ENCODE data around the gene SERINC5.

SERINC5 gene

DNA sequence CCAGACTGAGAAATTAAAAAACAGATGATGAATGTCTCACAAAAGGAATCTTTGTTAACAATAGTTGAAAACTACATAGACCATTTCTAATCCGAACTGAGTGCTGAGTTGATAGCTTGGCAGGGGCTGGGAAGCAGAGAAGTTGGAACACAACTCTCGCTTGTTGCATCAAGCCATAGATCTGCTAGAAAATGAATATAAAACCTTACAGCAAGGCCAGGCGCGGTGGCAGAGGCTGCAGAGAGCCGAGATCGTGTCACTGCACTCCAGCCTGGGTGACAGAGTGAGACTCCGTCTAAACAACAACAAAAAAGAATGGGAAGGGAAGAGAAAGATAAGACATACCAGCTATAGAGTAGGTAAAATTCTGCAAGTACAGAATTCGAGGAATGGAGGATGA, 35.9 kb upstream of the SERINC5 start:
- TF ChIP-seq, protein P1, sequence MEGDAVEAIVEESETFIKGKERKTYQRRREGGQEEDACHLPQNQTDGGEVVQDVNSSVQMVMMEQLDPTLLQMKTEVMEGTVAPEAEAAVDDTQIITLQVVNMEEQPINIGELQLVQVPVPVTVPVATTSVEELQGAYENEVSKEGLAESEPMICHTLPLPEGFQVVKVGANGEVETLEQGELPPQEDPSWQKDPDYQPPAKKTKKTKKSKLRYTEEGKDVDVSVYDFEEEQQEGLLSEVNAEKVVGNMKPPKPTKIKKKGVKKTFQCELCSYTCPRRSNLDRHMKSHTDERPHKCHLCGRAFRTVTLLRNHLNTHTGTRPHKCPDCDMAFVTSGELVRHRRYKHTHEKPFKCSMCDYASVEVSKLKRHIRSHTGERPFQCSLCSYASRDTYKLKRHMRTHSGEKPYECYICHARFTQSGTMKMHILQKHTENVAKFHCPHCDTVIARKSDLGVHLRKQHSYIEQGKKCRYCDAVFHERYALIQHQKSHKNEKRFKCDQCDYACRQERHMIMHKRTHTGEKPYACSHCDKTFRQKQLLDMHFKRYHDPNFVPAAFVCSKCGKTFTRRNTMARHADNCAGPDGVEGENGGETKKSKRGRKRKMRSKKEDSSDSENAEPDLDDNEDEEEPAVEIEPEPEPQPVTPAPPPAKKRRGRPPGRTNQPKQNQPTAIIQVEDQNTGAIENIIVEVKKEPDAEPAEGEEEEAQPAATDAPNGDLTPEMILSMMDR (IDR thresholded peaks at IDR 0.05; ENCODE audit: low read depth, low read length, missing control alignments) = no peak
- in situ Hi-C loops (cut with HindIII; ENCODE audit: low sequenced_read_pairs) = no loop called here
- H3K4me3 ChIP-seq (ENCODE audit: low read depth, low read length) = no peak overlapping the region
- DNase-seq (ENCODE audit: low read depth) = no peak

DNA sequence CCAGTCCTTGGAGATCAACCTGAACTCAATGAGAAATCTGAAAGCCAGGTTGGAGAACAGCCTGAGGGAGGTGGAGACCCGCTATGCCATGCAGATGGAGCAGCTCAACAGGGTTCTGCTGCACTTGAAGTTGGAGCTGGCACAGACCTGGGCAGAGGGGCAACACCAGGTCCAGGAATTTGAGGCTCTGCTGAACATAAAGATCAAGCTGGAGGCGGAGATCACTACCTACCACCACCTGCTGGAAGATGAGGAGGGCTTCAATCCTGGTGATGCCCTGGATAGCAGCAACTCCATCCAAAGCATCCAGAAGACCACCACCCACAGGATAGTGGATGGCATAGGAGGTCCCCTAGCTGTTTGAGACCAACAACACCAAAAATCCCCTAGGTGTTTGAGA, 33.5 kb upstream of the SERINC5 start:
- DNase-seq (ENCODE audit: low read depth) = no peak
- TF ChIP-seq, protein P1 (IDR thresholded peaks at IDR 0.05; ENCODE audit: low read depth, low read length, missing control alignments) = no peak
- H3K4me3 ChIP-seq (ENCODE audit: low read depth, low read length) = no peak overlapping the region
- in situ Hi-C loops (cut with HindIII; ENCODE audit: low sequenced_read_pairs) = no loop called here

DNA sequence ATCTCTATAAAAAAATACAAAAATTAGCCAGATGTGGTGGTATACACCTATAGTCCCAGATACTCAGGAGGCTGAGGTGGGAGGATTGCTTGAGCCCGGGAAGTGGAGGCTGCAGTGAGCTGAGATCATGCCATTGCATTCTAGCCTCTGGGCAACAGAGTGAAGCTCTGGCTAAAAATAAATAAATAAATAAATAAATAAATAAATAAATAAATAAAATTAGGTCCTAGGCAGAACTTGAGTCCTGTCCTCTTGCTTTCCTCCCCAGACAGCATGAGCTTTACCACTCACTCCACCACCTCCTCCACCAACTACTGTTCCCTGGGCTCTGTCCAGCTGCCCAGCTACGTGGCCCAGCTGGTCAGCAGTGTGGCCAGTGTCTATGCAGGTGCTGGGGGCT, 32.3 kb upstream of the SERINC5 start:
- no peak overlapping the region for H3K4me3 ChIP-seq (ENCODE audit: low read depth, low read length)
- TF ChIP-seq, protein P1 (IDR thresholded peaks at IDR 0.05; ENCODE audit: low read depth, low read length, missing control alignments) = no peak
- in situ Hi-C loops (cut with HindIII; ENCODE audit: low sequenced_read_pairs) = no loop called here
- no peak for DNase-seq (ENCODE audit: low read depth)

DNA sequence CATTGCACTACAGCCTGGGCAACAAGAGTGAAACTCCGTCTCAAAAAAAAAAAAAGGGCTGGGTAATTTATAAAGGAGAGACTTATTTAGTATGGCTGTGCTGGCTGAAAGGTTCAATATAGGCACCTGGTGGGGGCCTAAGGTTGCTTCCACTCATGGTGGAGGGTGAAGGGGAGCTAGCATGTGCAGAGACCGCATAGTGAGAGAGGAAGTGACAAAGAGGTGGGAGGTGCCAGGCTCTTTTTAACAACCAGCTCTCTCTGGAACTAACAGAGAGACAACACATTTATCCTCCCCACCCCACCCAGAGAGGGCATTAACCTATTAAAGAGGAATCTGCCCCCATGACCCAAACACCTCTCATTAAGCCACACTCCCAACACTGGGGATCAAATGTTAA, 28.9 kb upstream of the SERINC5 start:
- no peak overlapping the region for H3K4me3 ChIP-seq (ENCODE audit: low read depth, low read length)
- DNase-seq (ENCODE audit: low read depth) = no peak
- in situ Hi-C loops (cut with HindIII; ENCODE audit: low sequenced_read_pairs) = no loop called here
- TF ChIP-seq, protein P1 (IDR thresholded peaks at IDR 0.05; ENCODE audit: low read depth, low read length, missing control alignments) = no peak

DNA sequence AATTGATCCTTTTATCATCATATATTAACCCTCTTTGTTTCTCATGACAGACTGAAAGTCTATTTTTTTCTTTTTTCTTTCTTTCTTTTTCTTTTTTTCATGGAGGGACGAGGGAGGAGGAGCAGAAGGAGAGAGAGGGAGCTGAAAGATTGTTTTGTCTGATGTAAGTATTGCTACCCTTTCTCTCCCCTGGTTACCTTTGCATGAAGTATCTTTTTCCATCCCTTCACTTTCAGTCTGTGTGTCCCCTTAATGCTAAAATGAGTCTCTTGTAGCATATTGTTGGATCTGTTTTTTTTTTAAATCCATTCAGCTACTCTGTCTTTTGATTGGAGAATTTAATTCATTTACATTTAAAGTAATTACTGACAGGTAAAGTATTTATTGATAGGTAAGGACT, 27.5 kb upstream of the SERINC5 start:
- DNase-seq (ENCODE audit: low read depth) = no peak
- TF ChIP-seq, protein P1 (IDR thresholded peaks at IDR 0.05; ENCODE audit: low read depth, low read length, missing control alignments) = no peak
- H3K4me3 ChIP-seq (ENCODE audit: low read depth, low read length) = no peak overlapping the region
- in situ Hi-C loops (cut with HindIII; ENCODE audit: low sequenced_read_pairs) = no loop called here

DNA sequence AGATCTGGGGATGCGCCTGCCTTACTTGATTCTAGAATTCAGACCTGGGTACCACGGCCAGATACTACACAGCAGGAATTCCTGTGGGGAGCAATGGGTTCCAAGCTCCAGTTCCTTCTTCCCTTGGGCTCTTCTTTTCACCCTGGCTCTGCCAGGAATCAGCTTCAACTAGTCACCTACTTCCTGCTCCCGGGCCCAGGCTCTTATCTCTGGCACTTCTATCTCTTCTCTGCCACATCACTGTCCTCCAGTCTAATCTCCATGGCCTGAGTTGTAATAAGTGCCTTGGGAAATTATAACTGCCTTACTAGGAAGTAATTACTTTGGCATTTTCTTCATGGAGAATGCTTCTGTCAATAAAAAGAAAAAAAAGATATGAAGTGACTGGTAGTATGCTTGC, 26.2 kb upstream of the SERINC5 start:
- no peak for DNase-seq (ENCODE audit: low read depth)
- TF ChIP-seq, protein P1 (IDR thresholded peaks at IDR 0.05; ENCODE audit: low read depth, low read length, missing control alignments) = no peak
- in situ Hi-C loops (cut with HindIII; ENCODE audit: low sequenced_read_pairs) = no loop called here
- H3K4me3 ChIP-seq (ENCODE audit: low read depth, low read length) = no peak overlapping the region

DNA sequence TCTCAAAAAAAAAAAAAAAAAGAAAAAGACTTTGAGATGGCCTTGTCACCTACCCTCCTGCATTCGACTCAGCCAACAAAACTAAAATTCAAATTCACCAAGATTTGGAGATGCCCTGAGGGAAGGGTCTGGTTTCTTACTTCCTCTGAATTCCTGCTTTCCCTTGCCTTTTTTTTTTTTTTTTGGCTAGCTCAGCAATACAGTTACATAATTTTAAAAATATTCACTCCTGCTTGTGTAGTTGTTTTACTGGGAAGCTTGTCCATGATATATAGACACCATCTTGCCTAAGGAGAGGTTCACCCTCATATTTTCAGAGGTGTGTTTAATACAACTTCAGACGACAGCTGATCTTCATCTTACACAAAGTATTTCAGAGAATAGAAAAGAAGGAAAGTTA, 21.3 kb upstream of the SERINC5 start:
- H3K4me3 ChIP-seq (ENCODE audit: low read depth, low read length) = no peak overlapping the region
- no peak for DNase-seq (ENCODE audit: low read depth)
- in situ Hi-C loops (cut with HindIII; ENCODE audit: low sequenced_read_pairs) = no loop called here
- TF ChIP-seq, protein P1 (IDR thresholded peaks at IDR 0.05; ENCODE audit: low read depth, low read length, missing control alignments) = no peak

Measured in astrocyte of the cerebellum (primary cell).